OCI-LY7 (cell line): ENCODE data around the gene IGLL5. TPM values are rescaled to one million over a fixed set of nuclear protein-coding genes. Genes with fewer than 3 reads are reported as not detected.

ENCODE experiments used
- BruUV-seq: library from RNA; stranded (reverse); fragments of 400-500 nt; replicated peaks from 2 replicates; lab custom pipeline; 2021; lab: Mats Ljungman, UMichigan
- CTCF ChIA-PET: fragments of 300-600 bp; sonication (Branson Sonifier 250); formaldehyde crosslinking; loops from one replicate; lab custom pipeline; 2022; ENCODE audit warnings: antibody characterized with exemption; ENCODE audit not compliant: unreplicated experiment; lab: Charles Lee
- POLR2A ChIA-PET: fragments of 300-600 bp; sonication (Branson Sonifier 250); formaldehyde crosslinking; loops from one replicate; lab custom pipeline; 2022; ENCODE audit warnings: antibody characterized with exemption; lab: Charles Lee
- DNase-seq: peaks from one replicate; pipeline ENCODE4 v3.0.0-alpha.2; 2015; ENCODE audit warnings: low spot score
- H2AFZ ChIP-seq: fragments of 200-600 bp; sonication (generic), shearing (Covaris generic); 2 replicates; pipeline ENCODE4 v1.6.1; 2014; ENCODE audit warnings: mild to moderate bottlenecking, antibody characterized with exemption, low read length, moderate library complexity
- H3K27ac ChIP-seq: fragments of 200-600 bp; sonication (generic); 2 replicates; pipeline ENCODE4 v1.5.1; 2014; ENCODE audit warnings: mixed run types, low read depth, mild to moderate bottlenecking, moderate library complexity, low read length, inconsistent platforms; ENCODE audit not compliant: poor library complexity, severe bottlenecking
- H3K36me3 ChIP-seq: fragments of 200-600 bp; sonication (generic); 2 replicates; pipeline ENCODE4 v1.6.1; 2014; ENCODE audit warnings: mild to moderate bottlenecking, antibody characterized with exemption, low read length, moderate library complexity, mixed read lengths; ENCODE audit not compliant: insufficient read depth
- H3K4me1 ChIP-seq: fragments of 200-600 bp; sonication (generic); 2 replicates; pipeline ENCODE4 v1.5.1; 2014; ENCODE audit warnings: mild to moderate bottlenecking, low read length; ENCODE audit not compliant: insufficient read depth, poor library complexity, severe bottlenecking
- H3K4me2 ChIP-seq: fragments of 200-600 bp; sonication (generic); 2 replicates; pipeline ENCODE4 v1.6.1; 2014; ENCODE audit warnings: mild to moderate bottlenecking, low read length
- H3K4me3 ChIP-seq: fragments of 200-600 bp; sonication (generic); 2 replicates; pipeline ENCODE4 v1.5.1; 2014; ENCODE audit warnings: mild to moderate bottlenecking, low read depth, low read length; ENCODE audit not compliant: poor library complexity, severe bottlenecking
- H3K79me2 ChIP-seq: fragments of 200-600 bp; sonication (generic); 2 replicates; pipeline ENCODE4 v1.6.1; 2016; ENCODE audit warnings: low read depth, mild to moderate bottlenecking, low read length, moderate library complexity, mixed read lengths; ENCODE audit not compliant: insufficient read depth
- H3K9me2 ChIP-seq: fragments of 200-600 bp; sonication (generic); 2 replicates; pipeline ENCODE4 v1.6.1; 2016; ENCODE audit warnings: mild to moderate bottlenecking, low read length, mixed read lengths; ENCODE audit not compliant: insufficient read depth
- H3K9me3 ChIP-seq: fragments of 200-600 bp; sonication (generic); 2 replicates; pipeline ENCODE4 v1.6.1; 2014; ENCODE audit warnings: mild to moderate bottlenecking, mixed run types, low read length, mixed read lengths
- H4K20me1 ChIP-seq: fragments of 200-600 bp; sonication (generic); 2 replicates; pipeline ENCODE4 v1.6.1; 2014; ENCODE audit warnings: mild to moderate bottlenecking, antibody characterized with exemption, low read length, moderate library complexity, mixed read lengths; ENCODE audit not compliant: insufficient read depth
- EZH2phosphoT487 ChIP-seq: fragments of 200-600 bp; sonication (generic); IDR thresholded peaks from 2 replicates; pipeline ENCODE4 v1.6.1; 2018; ENCODE audit warnings: low read depth, borderline replicate concordance, mild to moderate bottlenecking, mixed run types, antibody characterized with exemption, low read length, moderate library complexity, mixed read lengths
- intact Hi-C: fragments of 100-400 bp; cut with micrococcal nuclease; formaldehyde crosslinking; loops from one replicate; pipeline ENCODE4 v1.10.0; 2022; ENCODE audit not compliant: unreplicated experiment
- total RNA-seq, 2 experiments: library from RNA; depleted of rRNA in 1 of 2; stranded (reverse); fragments of >200 nt in 1 of 2; shearing (Covaris generic) in 1 of 2; gene quantifications; 2 replicates each; pipeline ENCODE4 v1.2.3, GENCODE V29; 2014 to 2022
- TF ChIP-seq, protein P1 (sequence below): fragments of 200-600 bp; sonication (generic); conservative IDR thresholded peaks from 2 replicates; pipeline ENCODE4 v1.5.1; 2014; ENCODE audit warnings: mild to moderate bottlenecking, antibody characterized with exemption, low read length, moderate library complexity, mixed read lengths

IGLL5 gene
- total RNA-seq, 2 experiments from 2014 or later, result 219 to 364 TPM

DNA sequence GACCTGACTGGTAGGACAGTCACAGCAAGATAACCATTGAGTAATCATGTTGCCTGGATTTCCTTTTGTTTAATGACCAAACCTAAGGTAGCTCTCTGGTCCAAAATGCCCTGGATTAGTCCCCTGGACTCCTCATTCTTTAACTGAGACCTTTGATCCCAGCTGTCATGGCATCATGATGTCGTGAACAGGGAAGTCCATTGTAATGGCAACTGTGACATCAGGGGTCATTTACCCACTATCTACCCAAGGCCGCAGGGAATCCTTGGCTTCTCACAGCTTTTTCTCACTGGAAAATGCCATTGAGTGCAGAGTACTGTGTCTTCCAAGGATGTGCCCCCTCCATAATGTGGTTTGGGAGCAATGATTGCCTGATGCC lies 29.1 kb upstream of the IGLL5 start:
- Histone ChIP-seq H3K27ac (peak overlapping the region; percentile 21), H3K36me3 (no peaks in the 10 kb centered on the region), H3K4me1 (peaks cover 92% of the 10 kb centered on the region), H3K9me2 (no peaks in the 10 kb centered on the region), H4K20me1 (no peaks in the 10 kb centered on the region), H3K9me3 (no peaks in the 10 kb centered on the region), H2AFZ (no peak overlapping the region), H3K4me2 (peak overlapping the region; percentile 49), H3K4me3 (no peak overlapping the region), H3K79me2 (no peaks in the 10 kb centered on the region)
- BruUV-seq, result no TSS peak
- ChIA-PET POLR2A (interaction anchor here (0.7 to 2.2 kb wide), 5 partner anchors 10 to 92 kb away, joined by 3 to 10 read pairs (median 4); partner anchors contain the start of gene IGLL5), CTCF (interaction anchor here (0.7 to 4.0 kb wide), 8 partner anchors 9 to 100 kb away, joined by 3 to 39 read pairs (median 3); no protein-coding TSS in a partner anchor)
- no peak for DNase-seq
- intact Hi-C loops, result no loop called here
- TF ChIP-seq, protein P1, sequence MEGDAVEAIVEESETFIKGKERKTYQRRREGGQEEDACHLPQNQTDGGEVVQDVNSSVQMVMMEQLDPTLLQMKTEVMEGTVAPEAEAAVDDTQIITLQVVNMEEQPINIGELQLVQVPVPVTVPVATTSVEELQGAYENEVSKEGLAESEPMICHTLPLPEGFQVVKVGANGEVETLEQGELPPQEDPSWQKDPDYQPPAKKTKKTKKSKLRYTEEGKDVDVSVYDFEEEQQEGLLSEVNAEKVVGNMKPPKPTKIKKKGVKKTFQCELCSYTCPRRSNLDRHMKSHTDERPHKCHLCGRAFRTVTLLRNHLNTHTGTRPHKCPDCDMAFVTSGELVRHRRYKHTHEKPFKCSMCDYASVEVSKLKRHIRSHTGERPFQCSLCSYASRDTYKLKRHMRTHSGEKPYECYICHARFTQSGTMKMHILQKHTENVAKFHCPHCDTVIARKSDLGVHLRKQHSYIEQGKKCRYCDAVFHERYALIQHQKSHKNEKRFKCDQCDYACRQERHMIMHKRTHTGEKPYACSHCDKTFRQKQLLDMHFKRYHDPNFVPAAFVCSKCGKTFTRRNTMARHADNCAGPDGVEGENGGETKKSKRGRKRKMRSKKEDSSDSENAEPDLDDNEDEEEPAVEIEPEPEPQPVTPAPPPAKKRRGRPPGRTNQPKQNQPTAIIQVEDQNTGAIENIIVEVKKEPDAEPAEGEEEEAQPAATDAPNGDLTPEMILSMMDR, result no peak
- TF ChIP-seq EZH2phosphoT487, result no peak

DNA sequence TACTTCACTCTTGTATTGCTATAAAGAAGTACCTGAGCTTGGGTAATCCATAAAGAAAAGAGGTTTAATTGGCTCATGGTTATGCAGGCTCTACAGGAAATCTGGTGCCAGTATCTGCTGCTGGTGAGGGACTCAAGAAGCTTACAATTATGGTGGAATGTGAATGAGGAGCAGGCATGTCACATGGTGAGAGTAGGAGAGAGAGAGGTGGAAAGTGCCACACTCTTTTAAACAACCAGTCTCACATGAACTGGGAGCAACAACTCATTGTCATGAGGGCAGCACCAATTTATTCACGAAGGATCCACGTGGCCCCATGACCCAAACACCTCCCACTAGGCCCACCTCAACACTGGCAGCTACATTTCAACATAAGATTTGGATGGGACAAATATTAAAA lies 24.6 kb upstream of the IGLL5 start:
- H3K79me2 ChIP-seq, result no peaks in the 10 kb centered on the region
- H3K9me2 ChIP-seq, result no peaks in the 10 kb centered on the region
- intact Hi-C loops, result no loop called here
- no peak for DNase-seq
- H4K20me1 ChIP-seq, result no peaks in the 10 kb centered on the region
- H3K4me1 ChIP-seq, result peaks cover 97% of the 10 kb centered on the region
- peak overlapping the region; percentile 74; the same call in 1 of the 2 replicates for H3K4me2 ChIP-seq
- H3K36me3 ChIP-seq, result no peaks in the 10 kb centered on the region
- no TSS peak for BruUV-seq
- no peak for TF ChIP-seq EZH2phosphoT487
- TF ChIP-seq, protein P1, result no peak
- H3K9me3 ChIP-seq, result no peaks in the 10 kb centered on the region
- ChIA-PET POLR2A (interaction anchor here (0.5 to 0.9 kb wide), 2 partner anchors 21 to 55 kb away, joined by 3 to 4 read pairs; no protein-coding TSS in a partner anchor), CTCF (interaction anchor here (1.4 kb wide), 1 partner anchor 21 kb away, joined by 3 read pairs; no protein-coding TSS in a partner anchor)
- no peak overlapping the region for H2AFZ ChIP-seq
- peak overlapping the region; percentile 92 for H3K27ac ChIP-seq
- H3K4me3 ChIP-seq, result no peak overlapping the region
